Measurements from ENCODE around the gene AIFM2.

The AIFM2 gene

GRCh38 chr10:70148516-70148915 is 15.9 kb upstream of the AIFM2 start:
- H3K36me3 ChIP-seq: peaks cover 21% of the 10 kb centered on the region
- no peak for DNase-seq
- H3K4me1 ChIP-seq: no peaks in the 10 kb centered on the region; the same call in 1 of the 2 replicates
- no peaks in the 10 kb centered on the region for H3K27me3 ChIP-seq
- H3K4me3 ChIP-seq (ENCODE audit: low read depth, low read length): no peak overlapping the region
- TF ChIP-seq, protein P1, sequence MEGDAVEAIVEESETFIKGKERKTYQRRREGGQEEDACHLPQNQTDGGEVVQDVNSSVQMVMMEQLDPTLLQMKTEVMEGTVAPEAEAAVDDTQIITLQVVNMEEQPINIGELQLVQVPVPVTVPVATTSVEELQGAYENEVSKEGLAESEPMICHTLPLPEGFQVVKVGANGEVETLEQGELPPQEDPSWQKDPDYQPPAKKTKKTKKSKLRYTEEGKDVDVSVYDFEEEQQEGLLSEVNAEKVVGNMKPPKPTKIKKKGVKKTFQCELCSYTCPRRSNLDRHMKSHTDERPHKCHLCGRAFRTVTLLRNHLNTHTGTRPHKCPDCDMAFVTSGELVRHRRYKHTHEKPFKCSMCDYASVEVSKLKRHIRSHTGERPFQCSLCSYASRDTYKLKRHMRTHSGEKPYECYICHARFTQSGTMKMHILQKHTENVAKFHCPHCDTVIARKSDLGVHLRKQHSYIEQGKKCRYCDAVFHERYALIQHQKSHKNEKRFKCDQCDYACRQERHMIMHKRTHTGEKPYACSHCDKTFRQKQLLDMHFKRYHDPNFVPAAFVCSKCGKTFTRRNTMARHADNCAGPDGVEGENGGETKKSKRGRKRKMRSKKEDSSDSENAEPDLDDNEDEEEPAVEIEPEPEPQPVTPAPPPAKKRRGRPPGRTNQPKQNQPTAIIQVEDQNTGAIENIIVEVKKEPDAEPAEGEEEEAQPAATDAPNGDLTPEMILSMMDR (IDR thresholded peaks at IDR 0.05; ENCODE audit: low read depth, low read length): no peak
- no peaks in the 10 kb centered on the region for H3K9me3 ChIP-seq

- Histone ChIP-seq H3K9me3 (no peaks in the 10 kb centered on the region), H3K27me3 (no peaks in the 10 kb centered on the region), H3K36me3 (peaks cover 11% of the 10 kb centered on the region), H3K4me3 (ENCODE audit: low read depth, low read length) (peak overlapping the region; percentile 45), H3K4me1 (no peaks in the 10 kb centered on the region; the same call in 1 of the 2 replicates)
- TF ChIP-seq, protein P1 (IDR thresholded peaks at IDR 0.05; ENCODE audit: low read depth, low read length): no peak
- no peak for DNase-seq
These were observed 14.6 kb upstream of the AIFM2 start for GRCh38 chr10:70147259-70147625.

DNA sequence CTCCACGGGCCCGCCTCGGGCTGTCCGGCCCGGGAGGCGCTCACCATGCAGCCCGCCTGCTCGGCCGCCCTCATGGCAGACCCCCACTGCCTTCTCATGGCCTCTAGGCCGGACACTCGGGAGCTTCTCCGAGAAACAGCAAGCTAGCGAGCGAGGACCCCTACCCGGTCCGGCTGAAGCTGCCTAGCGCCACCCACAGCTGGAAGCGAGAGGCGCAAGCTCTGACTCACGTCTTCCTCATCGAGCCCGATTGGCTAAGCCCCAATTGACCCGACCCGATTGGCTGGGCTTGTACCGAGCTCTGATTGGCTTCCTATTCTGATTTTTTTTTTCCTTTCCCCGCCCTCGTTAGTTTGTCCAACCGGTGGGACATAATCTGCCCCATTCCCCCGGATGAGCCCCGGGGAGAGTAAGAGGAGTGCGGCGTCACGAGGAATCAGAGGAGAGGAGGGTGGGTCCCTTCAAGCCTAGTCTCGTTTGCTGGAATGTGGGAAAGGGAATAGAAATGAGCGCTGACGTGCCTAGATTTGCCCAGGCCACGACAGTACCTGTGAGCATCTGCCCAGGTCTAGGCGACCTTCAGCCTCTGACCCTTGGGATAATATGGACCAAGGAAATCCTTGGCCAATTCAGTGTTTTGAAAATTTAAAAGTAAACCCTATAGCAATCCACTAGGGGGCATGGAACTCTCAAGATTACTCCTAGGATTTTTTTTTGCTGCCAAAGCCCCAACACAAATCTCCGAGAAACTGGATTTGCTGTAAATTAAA is 14.0 kb upstream of the AIFM2 start, which contains the start of gene TYSND1:
TYSND1 (minus strand) TSS at position 212 of the 770 bp plus-strand sequence; CDS start at position 98, 114 bp downstream.
- H3K36me3 ChIP-seq: peaks cover 6% of the 10 kb centered on the region
- no peaks in the 10 kb centered on the region; the same call in 1 of the 2 replicates for H3K4me1 ChIP-seq
- TF ChIP-seq, protein P1 (IDR thresholded peaks at IDR 0.05; ENCODE audit: low read depth, low read length): peak; percentile 76
- no peaks in the 10 kb centered on the region for H3K27me3 ChIP-seq
- DNase-seq: peak; percentile 98
- H3K4me3 ChIP-seq (ENCODE audit: low read depth, low read length): peak within 1 kb of the TSS; percentile 72
- H3K9me3 ChIP-seq: no peaks in the 10 kb centered on the region

- TF ChIP-seq, protein P1 (IDR thresholded peaks at IDR 0.05; ENCODE audit: low read depth, low read length): peak; percentile 37
- H3K4me1 ChIP-seq: no peaks in the 10 kb centered on the region; the same call in 1 of the 2 replicates
- no peaks in the 10 kb centered on the region for H3K9me3 ChIP-seq
- peak overlapping the region; percentile 72 for H3K4me3 ChIP-seq (ENCODE audit: low read depth, low read length)
- peak; percentile 81 for DNase-seq
- H3K36me3 ChIP-seq: 0 out of 2 replicates have a peak, but pooled peaks cover 2% of the 10 kb centered on the region
- no peaks in the 10 kb centered on the region for H3K27me3 ChIP-seq
These were observed 13.3 kb upstream of the AIFM2 start for GRCh38 chr10:70145666-70146488.

DNA sequence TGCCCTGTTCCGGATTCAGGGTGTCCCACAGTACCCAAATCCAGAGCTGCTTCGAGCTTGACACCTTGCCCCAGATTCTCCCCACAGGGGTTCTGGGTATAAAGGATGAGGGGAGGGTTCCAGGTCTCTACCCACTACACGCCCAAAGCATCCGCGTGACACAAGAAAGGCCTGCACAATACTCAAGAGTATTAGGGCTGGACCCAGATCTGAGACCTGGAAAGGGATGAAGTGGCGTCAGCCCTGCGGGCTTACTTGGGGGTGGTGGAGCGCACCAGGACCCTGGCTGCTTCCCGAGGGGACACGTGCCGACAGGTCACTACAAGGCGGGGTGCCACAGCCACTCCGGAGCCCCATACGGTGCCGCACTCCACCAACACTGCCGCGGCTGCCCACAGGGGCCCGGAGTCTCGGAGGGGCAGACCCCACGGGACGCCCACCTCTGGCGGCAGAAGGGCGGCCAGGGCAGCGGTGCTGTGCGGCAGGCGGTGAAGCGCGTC is 12.6 kb upstream of the AIFM2 start:
- DNase-seq: no peak
- no peaks in the 10 kb centered on the region; the same call in 1 of the 2 replicates for H3K4me1 ChIP-seq
- H3K27me3 ChIP-seq: no peaks in the 10 kb centered on the region
- no peaks in the 10 kb centered on the region for H3K9me3 ChIP-seq
- TF ChIP-seq, protein P1 (IDR thresholded peaks at IDR 0.05; ENCODE audit: low read depth, low read length): no peak
- H3K36me3 ChIP-seq: no peaks in the 10 kb centered on the region
- peak overlapping the region; percentile 72 for H3K4me3 ChIP-seq (ENCODE audit: low read depth, low read length)

Measured in BE2C (cell line).